B cell (primary cell): ENCODE measurements around the gene PCSK7. TPM values are rescaled to one million over a fixed set of nuclear protein-coding genes. Genes with fewer than 3 reads are reported as not detected.

Experiments used
- ATAC-seq: fragments of 200-7000 bp; cut with Tn5 transposase; one replicate; pipeline ENCODE4 v1.10.0; 2021; ENCODE audit warnings: low read depth, mild to moderate bottlenecking, moderate number of reproducible peaks, moderate library complexity
- CTCF ChIA-PET: fragments of 350-600 bp; sonication (Branson Sonifier 250); formaldehyde crosslinking; loops from one replicate; lab custom pipeline; 2021; ENCODE audit warnings: antibody characterized with exemption, inconsistent platforms; lab: Charles Lee
- POLR2A ChIA-PET: fragments of 350-600 bp; sonication (Branson Sonifier 250); formaldehyde crosslinking; loops from one replicate; lab custom pipeline; 2021; ENCODE audit warnings: antibody characterized with exemption; lab: Charles Lee
- DNase-seq: peaks from one replicate; pipeline ENCODE4 v3.0.0; 2013
- H2AFZ ChIP-seq: 2 replicates; pipeline ENCODE4 v1.6.1; 2012; ENCODE audit warnings: mild to moderate bottlenecking, low read depth, low read length; ENCODE audit not compliant: insufficient read depth, poor library complexity, severe bottlenecking
- H3K27ac ChIP-seq, 2 donors: 1 replicate in 1 of 2; 2 replicates in 1 of 2; pipeline ENCODE4 v1.5.1; 2012 to 2013; ENCODE audit warnings: low read length in 2 of 2, mild to moderate bottlenecking in 2 of 2, moderate library complexity in 1 of 2
- H3K27me3 ChIP-seq, 4 experiments: fragments of 200-600 bp in 1 of 4; sonication (generic) in 1 of 4; replicated peaks in 1 of 4; 1 replicate in 2 of 4; 2 replicates in 2 of 4; pipeline versions ENCODE4 v1.6.1 to v1.7.0; 2013 to 2016; ENCODE audit warnings: low read length in 3 of 4, mild to moderate bottlenecking in 2 of 4, mixed read lengths in 1 of 4, moderate library complexity in 1 of 4; ENCODE audit not compliant: insufficient read depth in 4 of 4, control insufficient read depth in 3 of 4; ENCODE audit errors: control extremely low read depth in 1 of 4
- H3K36me3 ChIP-seq, 2 experiments: replicated peaks in 1 of 2; 1 replicate in 1 of 2; 2 replicates in 1 of 2; pipeline versions ENCODE4 v1.6.1 to v1.7.1; 2013; ENCODE audit warnings: low read length in 1 of 2; ENCODE audit not compliant: insufficient read depth in 2 of 2, control insufficient read depth in 1 of 2; ENCODE audit errors: control extremely low read depth in 1 of 2, extremely low read depth in 1 of 2
- H3K4me1 ChIP-seq, 2 donors: fragments of 200-600 bp in 1 of 2; sonication (generic) in 1 of 2; 1 replicate in 1 of 2; 2 replicates in 1 of 2; pipeline versions ENCODE4 v1.5.1 to v1.6.1; 2013 to 2017; ENCODE audit warnings: low read length in 2 of 2; ENCODE audit not compliant: control insufficient read depth in 2 of 2, insufficient read depth in 2 of 2
- H3K4me2 ChIP-seq: replicated peaks from 2 replicates; pipeline ENCODE3; 2012; ENCODE audit warnings: mild to moderate bottlenecking, low read depth, low read length; ENCODE audit not compliant: poor library complexity, severe bottlenecking
- H3K4me3 ChIP-seq, 5 experiments: fragments of 200-600 bp in 1 of 5; sonication (generic) in 1 of 5; 1 replicate in 3 of 5; 2 replicates in 2 of 5; pipeline versions ENCODE4 v1.5.1 to v1.7.0; 2011 to 2016; ENCODE audit warnings: low read length in 4 of 5, mild to moderate bottlenecking in 4 of 5, low read depth in 2 of 5, control low read depth in 1 of 5, moderate library complexity in 1 of 5; ENCODE audit not compliant: insufficient read depth in 1 of 5; ENCODE audit errors: control extremely low read depth in 1 of 5, extremely low read depth in 1 of 5
- H3K79me2 ChIP-seq: fragments of 200-600 bp; sonication (generic); one replicate; pipeline ENCODE4 v1.6.0; 2016; ENCODE audit warnings: low read length; ENCODE audit not compliant: control insufficient read depth, insufficient read depth
- H3K9ac ChIP-seq: fragments of 200-600 bp; sonication (generic); 2 replicates; pipeline ENCODE4 v1.6.1; 2017; ENCODE audit warnings: mild to moderate bottlenecking, low read length, moderate library complexity
- H3K9me3 ChIP-seq, 3 donors: one replicate each; pipeline versions ENCODE4 v1.6.1 to v1.7.1; 2013; ENCODE audit warnings: low read length in 2 of 3; ENCODE audit not compliant: control insufficient read depth in 2 of 3, insufficient read depth in 1 of 3; ENCODE audit errors: control extremely low read depth in 1 of 3
- H4K20me1 ChIP-seq: 2 replicates; pipeline ENCODE4 v1.6.0; 2012; ENCODE audit warnings: mild to moderate bottlenecking, low read length; ENCODE audit not compliant: insufficient read depth, control insufficient read depth, poor library complexity, severe bottlenecking
- H3K27ac Mint-ChIP-seq: one replicate; pipeline ENCODE4 v1.8.0; 2021; ENCODE audit warnings: mixed read lengths
- H3K27me3 Mint-ChIP-seq: one replicate; pipeline ENCODE4 v1.8.0; 2021; ENCODE audit warnings: mixed read lengths
- H3K4me1 Mint-ChIP-seq: one replicate; pipeline ENCODE4 v1.8.0; 2021; ENCODE audit warnings: mixed read lengths
- H3K4me3 Mint-ChIP-seq: one replicate; pipeline ENCODE4 v1.8.0; 2021; ENCODE audit warnings: mixed read lengths
- H3K9me3 Mint-ChIP-seq: one replicate; pipeline ENCODE4 v1.8.0; 2022; ENCODE audit warnings: mixed read lengths; ENCODE audit not compliant: insufficient read depth
- EZH2 ChIP-seq: IDR thresholded peaks from 2 replicates; pipeline ENCODE4 v1.6.1; 2012; ENCODE audit warnings: borderline replicate concordance, low read depth, mild to moderate bottlenecking, moderate library complexity, low read length; ENCODE audit not compliant: insufficient read depth, poor library complexity, severe bottlenecking
- WGBS: methylation state at CpG from one replicate; pipeline ENCODE4 v1.1.5; 2013; ENCODE audit warnings: missing lambda C conversion rate; ENCODE audit not compliant: insufficient coverage; 5-methylcytosine and 5-hydroxymethylcytosine counted together
- intact Hi-C: fragments of 100-400 bp; cut with micrococcal nuclease; formaldehyde crosslinking; loops from one replicate; pipeline ENCODE4 v1.10.0; 2022
- polyA plus RNA-seq: library from polyadenylated mRNA; depleted of rRNA; stranded (reverse); fragments of >200 nt; gene quantifications from 2 replicates; pipeline ENCODE4 v1.2.3, GENCODE V29; 2012
- total RNA-seq, 2 donors: library from RNA; stranded (reverse); fragments of 120-200 nt in 1 of 2; gene quantifications; 1 replicate in 1 of 2; 2 replicates in 1 of 2; pipeline versions ENCODE4 v1.2.3 to v1.2.4, GENCODE V29; 2013 to 2022
- TF ChIP-seq, protein P1 (sequence below): fragments of 200-600 bp; IDR thresholded peaks from one replicate; pipeline ENCODE4 v1.8.0; 2022; ENCODE audit warnings: antibody characterized with exemption, mild to moderate bottlenecking

The PCSK7 gene
- total and polyA plus RNA-seq, 2 donors (not counting 1 experiment from before 2014, with no cell fraction given): 203 to 283 TPM

DNA sequence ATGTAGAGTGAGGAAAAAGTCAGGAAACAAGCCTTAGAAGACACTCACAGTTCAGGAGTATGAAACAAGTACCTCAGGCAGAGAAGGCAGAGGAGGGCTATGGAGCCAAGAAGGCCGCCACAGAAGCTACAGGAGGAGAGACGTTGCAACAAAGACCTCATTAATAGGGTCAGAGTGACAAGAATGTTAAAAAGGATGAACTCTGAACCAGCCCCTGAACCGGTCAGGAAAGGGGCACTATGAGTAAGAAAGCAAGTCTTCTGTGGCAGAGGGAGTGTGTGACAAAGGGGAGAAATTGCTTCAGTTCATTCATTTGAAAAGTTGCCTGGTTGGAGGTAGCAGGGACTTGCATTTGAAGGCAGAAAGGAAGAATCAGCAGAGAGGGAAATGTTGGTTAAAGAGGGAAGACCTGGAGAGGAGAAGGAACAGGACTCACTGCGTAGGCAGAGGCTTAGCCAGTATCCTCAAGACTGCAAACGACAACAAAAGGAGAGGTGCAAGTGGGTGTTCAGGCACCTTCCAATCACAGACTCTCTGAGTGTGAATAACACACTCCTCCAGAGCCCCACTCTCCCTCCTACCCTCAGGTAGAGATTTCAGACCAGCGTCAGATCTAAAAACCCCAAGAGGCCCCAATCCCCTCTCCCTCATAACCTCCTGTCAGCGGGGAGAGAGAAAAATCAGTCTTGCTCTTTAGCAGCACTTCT, 17.3 kb downstream of the PCSK7 start:
- Histone ChIP-seq H3K4me2 (no peak overlapping the region), H3K79me2 (peaks cover 19% of the 10 kb centered on the region), H3K4me1 (no peaks in the 10 kb centered on the region), H3K36me3 (peaks cover 4 to 67% of the 10 kb centered on the region in 2 experiments), H3K27ac (no peak overlapping the region), H3K4me3 (no peak overlapping the region), H3K9me3 (no peaks in the 10 kb centered on the region), H3K9ac (no peak overlapping the region), H3K27me3 (no peaks in the 10 kb centered on the region), H2AFZ (no peak overlapping the region), H4K20me1 (no peaks in the 10 kb centered on the region)
- Mint-ChIP-seq H3K9me3 (no peaks in the 10 kb centered on the region), H3K4me3 (no peak overlapping the region), H3K27ac (peak overlapping the region; percentile 46), H3K4me1 (peaks cover 2% of the 10 kb centered on the region), H3K27me3 (no peaks in the 10 kb centered on the region)
- intact Hi-C loops: no loop called here
- TF ChIP-seq EZH2: no peak
- TF ChIP-seq, protein P1, sequence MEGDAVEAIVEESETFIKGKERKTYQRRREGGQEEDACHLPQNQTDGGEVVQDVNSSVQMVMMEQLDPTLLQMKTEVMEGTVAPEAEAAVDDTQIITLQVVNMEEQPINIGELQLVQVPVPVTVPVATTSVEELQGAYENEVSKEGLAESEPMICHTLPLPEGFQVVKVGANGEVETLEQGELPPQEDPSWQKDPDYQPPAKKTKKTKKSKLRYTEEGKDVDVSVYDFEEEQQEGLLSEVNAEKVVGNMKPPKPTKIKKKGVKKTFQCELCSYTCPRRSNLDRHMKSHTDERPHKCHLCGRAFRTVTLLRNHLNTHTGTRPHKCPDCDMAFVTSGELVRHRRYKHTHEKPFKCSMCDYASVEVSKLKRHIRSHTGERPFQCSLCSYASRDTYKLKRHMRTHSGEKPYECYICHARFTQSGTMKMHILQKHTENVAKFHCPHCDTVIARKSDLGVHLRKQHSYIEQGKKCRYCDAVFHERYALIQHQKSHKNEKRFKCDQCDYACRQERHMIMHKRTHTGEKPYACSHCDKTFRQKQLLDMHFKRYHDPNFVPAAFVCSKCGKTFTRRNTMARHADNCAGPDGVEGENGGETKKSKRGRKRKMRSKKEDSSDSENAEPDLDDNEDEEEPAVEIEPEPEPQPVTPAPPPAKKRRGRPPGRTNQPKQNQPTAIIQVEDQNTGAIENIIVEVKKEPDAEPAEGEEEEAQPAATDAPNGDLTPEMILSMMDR: no peak
- CTCF ChIA-PET: interaction anchor here (0.7 to 19.9 kb wide), 3 partner anchors 36 to 838 kb away, joined by 4 to 309 read pairs (median 4); partner anchors contain the start of gene SIDT2
- ATAC-seq (no peak), DNase-seq (no peak)
- 94% methylated on average over 3 of the region's 7 CpGs for WGBS
- POLR2A ChIA-PET: no interaction called here

DNA sequence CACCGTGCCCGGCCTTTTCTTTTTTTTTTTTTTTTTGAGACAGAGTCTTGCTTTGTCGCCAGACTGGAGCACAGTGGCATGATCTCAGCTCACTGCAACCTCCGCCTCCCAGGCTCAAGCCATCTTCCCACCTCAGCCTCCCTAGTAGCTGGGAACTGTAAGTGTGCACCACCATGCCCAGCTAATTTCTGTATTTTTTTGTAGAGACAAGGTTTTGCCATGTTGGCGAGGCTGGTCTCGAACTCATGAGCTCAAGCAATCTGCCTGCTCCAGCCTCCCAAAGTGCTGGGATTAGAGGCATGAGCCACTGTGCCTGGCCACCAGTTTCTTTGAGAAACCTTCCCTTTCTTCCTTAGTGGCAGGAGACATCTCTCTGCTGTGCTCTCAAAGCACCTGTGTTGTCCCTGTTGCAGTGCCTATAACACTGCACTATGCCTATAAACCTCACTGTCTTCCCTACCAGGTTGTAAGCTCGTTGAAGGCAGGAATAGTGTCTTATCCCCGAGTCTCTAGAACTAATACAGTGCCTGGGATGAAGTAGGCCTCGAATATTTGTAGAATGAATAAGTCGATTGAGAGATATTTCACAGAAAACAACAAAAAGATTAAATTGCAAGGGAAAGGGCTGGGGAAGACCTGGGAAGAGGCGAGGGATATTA, 19.0 kb downstream of the PCSK7 start:
- H3K27ac Mint-ChIP-seq: no peak overlapping the region
- CTCF ChIA-PET: no interaction called here

More for the DNA sequence above, 19.0 kb downstream of the PCSK7 start:
- no peak overlapping the region for H3K4me2 ChIP-seq
- H3K36me3 ChIP-seq: peaks cover 4 to 49% of the 10 kb centered on the region in 2 experiments
- no peaks in the 10 kb centered on the region for H3K27me3 Mint-ChIP-seq
- no peak overlapping the region for H3K9ac ChIP-seq
- peaks cover 6% of the 10 kb centered on the region for H3K79me2 ChIP-seq
- no peak overlapping the region for H3K4me3 Mint-ChIP-seq
- ATAC-seq (no peak), DNase-seq (no peak)
- H3K9me3 ChIP-seq: no peaks in the 10 kb centered on the region
- no peaks in the 10 kb centered on the region for H3K9me3 Mint-ChIP-seq
- H3K4me1 Mint-ChIP-seq: no peaks in the 10 kb centered on the region
- no peaks in the 10 kb centered on the region for H4K20me1 ChIP-seq
- WGBS: 97% methylated on average over 6 of the region's 11 CpGs
- intact Hi-C loops: no loop called here
- no peak overlapping the region for H3K27ac ChIP-seq
- no peak overlapping the region for H2AFZ ChIP-seq
- TF ChIP-seq, protein P1: no peak
- TF ChIP-seq EZH2: no peak
- H3K27me3 ChIP-seq: no peaks in the 10 kb centered on the region
- no peak overlapping the region for H3K4me3 ChIP-seq
- H3K4me1 ChIP-seq: no peaks in the 10 kb centered on the region
- POLR2A ChIA-PET: no interaction called here
